ENCODE results near the gene USP8. TPM values are rescaled to one million over a fixed set of nuclear protein-coding genes. Genes with fewer than 3 reads are reported as not detected.

The USP8 gene
- total and polyA plus RNA-seq, 3 experiments from 2014 or later = 54.0 to 64.1 (median 59.8) TPM

DNA sequence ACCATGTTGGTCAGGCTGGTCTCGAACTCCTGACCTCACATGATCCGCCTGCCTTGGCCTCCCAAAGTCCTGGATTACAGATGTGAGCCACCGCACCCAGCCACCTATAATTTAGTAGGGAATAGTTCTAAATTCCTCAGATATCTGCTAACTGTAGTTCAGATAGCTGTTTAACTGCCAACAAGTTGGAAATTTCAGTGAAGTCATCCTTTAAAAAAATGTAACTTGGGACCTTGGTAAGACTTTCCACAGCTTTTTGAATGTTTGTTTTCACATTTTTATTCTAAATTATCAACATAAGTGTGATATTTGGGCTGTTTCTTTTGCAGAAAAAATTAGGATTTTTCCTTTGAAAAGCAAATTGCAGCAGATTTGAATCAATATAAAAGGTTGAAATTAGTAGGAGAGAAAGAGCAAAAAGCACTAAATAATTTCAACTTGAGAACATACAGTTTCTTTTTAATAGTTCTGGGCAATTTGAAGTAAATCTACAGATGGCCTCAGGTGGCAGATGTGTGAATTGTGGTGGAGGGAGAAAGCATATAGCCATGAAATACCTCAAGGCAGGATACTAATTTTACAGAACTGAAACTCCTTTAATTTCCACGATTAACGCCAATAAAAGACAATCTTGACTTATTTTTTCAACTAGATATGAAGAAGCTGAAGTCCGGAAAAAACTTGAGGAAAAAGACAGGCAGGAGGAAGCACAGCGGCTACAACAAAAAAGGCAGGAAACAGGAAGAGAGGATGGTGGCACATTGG lies 34.3 kb downstream of the USP8 start:
- peaks cover 5% of the 10 kb centered on the region for H3K36me3 ChIP-seq (ENCODE audit: insufficient read depth, low read length)
- Mint-ChIP-seq H3K27ac (peak overlapping the region in 5 of 8 donors; percentile 1 to 84 (median 33)), H3K27me3 (peaks cover 0 to 1% of the 10 kb centered on the region in 2 donors), H3K4me3 (no peak overlapping the region), H3K4me1 (peaks cover 6 to 10% (median 8%) of the 10 kb centered on the region in 3 donors), H3K36me3 (peaks cover 14 to 75% (median 16%) of the 10 kb centered on the region in 3 donors), H3K9me3 (no peaks in the 10 kb centered on the region)
- no peaks in the 10 kb centered on the region for H3K4me1 ChIP-seq (ENCODE audit: insufficient read depth, low read length)
- CTCF ChIA-PET = no interaction called here
- DNase-seq = no peak
- H3K9me3 ChIP-seq (ENCODE audit: low read length) = no peaks in the 10 kb centered on the region
- POLR2A ChIA-PET = no interaction called here
- H3K4me3 ChIP-seq (ENCODE audit: low read length) = no peak overlapping the region
- no peaks in the 10 kb centered on the region for H3K27me3 ChIP-seq (ENCODE audit: insufficient read depth, low read length, poor library complexity, severe bottlenecking)
- H3K27ac ChIP-seq (ENCODE audit: low read depth, low read length) = no peak overlapping the region

DNA sequence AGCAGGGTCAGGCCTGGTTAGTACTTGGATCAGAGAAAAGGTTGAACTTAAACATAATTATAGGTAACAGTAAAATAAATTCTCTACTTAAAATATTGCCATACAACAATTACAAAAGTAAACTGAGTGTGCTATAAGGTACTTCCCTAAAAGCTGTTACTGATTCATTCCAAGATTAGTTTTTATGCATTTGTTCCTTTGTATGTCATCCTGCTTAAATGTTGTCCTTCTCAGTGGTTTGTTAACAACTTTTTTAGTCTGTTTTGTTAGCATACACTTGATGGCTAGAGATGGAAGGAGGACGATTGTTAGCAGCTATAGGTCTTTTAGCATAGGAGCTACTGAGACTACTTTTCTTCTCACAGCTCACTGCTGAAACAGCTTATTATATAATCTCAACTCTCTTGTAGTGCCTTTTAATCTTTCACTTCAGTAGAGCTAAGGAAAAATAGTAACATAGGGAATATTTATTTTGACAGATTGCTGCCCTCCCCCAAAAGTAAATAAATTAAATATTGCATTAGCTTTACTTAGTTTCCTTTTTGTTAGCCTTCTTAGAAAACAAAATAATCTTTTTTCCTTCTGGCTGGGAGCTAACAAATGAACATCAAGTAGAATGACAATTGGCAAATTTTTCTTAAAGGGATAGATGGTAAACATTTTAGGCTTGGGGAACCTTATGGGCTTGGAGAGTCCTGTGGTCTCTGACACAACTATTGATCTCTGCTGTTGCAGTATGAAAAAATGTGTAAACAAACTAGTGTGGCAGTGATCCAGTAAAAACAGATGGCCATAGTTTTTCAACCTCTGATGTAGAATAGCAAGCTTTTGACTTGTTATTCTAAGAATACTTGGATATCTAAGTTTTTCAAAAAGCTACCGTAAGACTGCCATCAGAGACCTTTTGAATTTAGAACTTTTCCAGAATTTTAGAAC lies 39.5 kb downstream of the USP8 start:
- ChIA-PET POLR2A (interaction anchor here (0.6 kb wide), 1 partner anchor 616 kb away, joined by 6 read pairs; no protein-coding TSS in a partner anchor), CTCF (no interaction called here)
- H3K4me1 Mint-ChIP-seq = peaks cover 0 to 5% (median 1%) of the 10 kb centered on the region in 3 donors
- Histone ChIP-seq H3K9me3 (ENCODE audit: low read length) (no peaks in the 10 kb centered on the region), H3K27ac (ENCODE audit: low read depth, low read length) (no peak overlapping the region), H3K36me3 (ENCODE audit: insufficient read depth, low read length) (peaks cover 9% of the 10 kb centered on the region), H3K4me1 (ENCODE audit: insufficient read depth, low read length) (no peaks in the 10 kb centered on the region), H3K27me3 (ENCODE audit: insufficient read depth, low read length, poor library complexity, severe bottlenecking) (no peaks in the 10 kb centered on the region), H3K4me3 (ENCODE audit: low read length) (no peak overlapping the region)
- peaks cover 6 to 79% (median 14%) of the 10 kb centered on the region in 3 donors for H3K36me3 Mint-ChIP-seq
- DNase-seq = no peak
- peak overlapping the region in 1 of 8 donors; percentile 68 for H3K27ac Mint-ChIP-seq
- no peak overlapping the region for H3K4me3 Mint-ChIP-seq
- peaks cover 0 to 1% of the 10 kb centered on the region in 2 donors for H3K27me3 Mint-ChIP-seq
- H3K9me3 Mint-ChIP-seq = no peaks in the 10 kb centered on the region

DNA sequence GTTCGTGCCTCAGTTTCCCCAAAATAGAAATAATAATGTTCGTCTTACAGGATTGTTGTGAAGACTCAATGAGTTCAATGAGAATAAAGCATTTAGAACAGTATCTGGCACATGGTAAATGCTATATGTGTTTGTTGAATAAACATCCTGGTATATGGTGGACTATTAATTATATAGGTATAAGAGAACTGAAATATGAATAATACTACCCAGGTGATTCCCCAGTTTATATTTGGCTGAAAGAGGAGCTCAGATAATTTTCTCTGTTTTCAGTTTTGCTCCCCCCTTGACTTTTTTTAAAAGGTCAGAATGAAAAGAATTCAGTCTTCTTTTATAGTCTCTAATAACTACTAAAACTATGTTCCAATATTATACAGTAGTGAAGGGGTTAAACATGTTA lies 46.9 kb downstream of the USP8 start:
- no peak overlapping the region for H3K27ac ChIP-seq (ENCODE audit: low read depth, low read length)
- no peak overlapping the region for H3K4me3 Mint-ChIP-seq
- peaks cover 12% of the 10 kb centered on the region for H3K36me3 ChIP-seq (ENCODE audit: insufficient read depth, low read length)
- ChIA-PET POLR2A (no interaction called here), CTCF (no interaction called here)
- no peak overlapping the region for H3K4me3 ChIP-seq (ENCODE audit: low read length)
- H3K36me3 Mint-ChIP-seq = peaks cover 6 to 68% (median 11%) of the 10 kb centered on the region in 3 donors
- H3K27ac Mint-ChIP-seq = no peak overlapping the region
- no peaks in the 10 kb centered on the region for H3K4me1 ChIP-seq (ENCODE audit: insufficient read depth, low read length)
- H3K4me1 Mint-ChIP-seq = peaks cover 0 to 2% (median 0%) of the 10 kb centered on the region in 3 donors
- no peaks in the 10 kb centered on the region for H3K27me3 ChIP-seq (ENCODE audit: insufficient read depth, low read length, poor library complexity, severe bottlenecking)
- no peaks in the 10 kb centered on the region for H3K9me3 Mint-ChIP-seq
- H3K9me3 ChIP-seq (ENCODE audit: low read length) = no peaks in the 10 kb centered on the region
- DNase-seq = no peak
- H3K27me3 Mint-ChIP-seq = no peaks in the 10 kb centered on the region

DNA sequence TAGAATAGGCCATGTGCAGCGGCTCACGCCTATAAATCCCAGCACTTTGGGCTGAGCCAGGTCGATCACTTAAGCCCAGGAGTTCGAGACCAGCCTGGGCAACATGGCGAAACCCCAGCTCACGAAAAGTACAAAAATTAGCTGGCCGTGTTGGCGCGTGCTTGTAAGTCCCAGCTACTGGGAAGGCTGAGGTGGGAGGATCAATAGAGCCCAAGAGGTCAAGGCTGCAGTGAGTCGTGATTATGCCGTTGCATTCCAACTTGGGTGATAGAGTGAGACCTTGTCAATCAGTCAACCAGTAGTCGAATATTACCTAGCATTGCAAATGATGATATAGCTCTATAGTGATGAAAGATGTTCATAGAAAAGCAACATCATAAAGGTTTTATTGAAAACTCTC lies 51.9 kb downstream of the USP8 start:
- CTCF ChIA-PET = no interaction called here
- no peak overlapping the region for H3K4me3 Mint-ChIP-seq
- Histone ChIP-seq H3K27ac (ENCODE audit: low read depth, low read length) (no peak overlapping the region), H3K4me3 (ENCODE audit: low read length) (no peak overlapping the region), H3K9me3 (ENCODE audit: low read length) (no peaks in the 10 kb centered on the region), H3K4me1 (ENCODE audit: insufficient read depth, low read length) (no peaks in the 10 kb centered on the region), H3K27me3 (ENCODE audit: insufficient read depth, low read length, poor library complexity, severe bottlenecking) (no peaks in the 10 kb centered on the region), H3K36me3 (ENCODE audit: insufficient read depth, low read length) (peaks cover 15% of the 10 kb centered on the region)
- no peaks in the 10 kb centered on the region for H3K27me3 Mint-ChIP-seq
- no peaks in the 10 kb centered on the region for H3K9me3 Mint-ChIP-seq
- DNase-seq = no peak
- H3K27ac Mint-ChIP-seq = no peak overlapping the region
- POLR2A ChIA-PET = no interaction called here
- H3K36me3 Mint-ChIP-seq = peaks cover 9 to 75% (median 25%) of the 10 kb centered on the region in 3 donors
- peaks cover 6 to 12% (median 8%) of the 10 kb centered on the region in 3 donors for H3K4me1 Mint-ChIP-seq

DNA sequence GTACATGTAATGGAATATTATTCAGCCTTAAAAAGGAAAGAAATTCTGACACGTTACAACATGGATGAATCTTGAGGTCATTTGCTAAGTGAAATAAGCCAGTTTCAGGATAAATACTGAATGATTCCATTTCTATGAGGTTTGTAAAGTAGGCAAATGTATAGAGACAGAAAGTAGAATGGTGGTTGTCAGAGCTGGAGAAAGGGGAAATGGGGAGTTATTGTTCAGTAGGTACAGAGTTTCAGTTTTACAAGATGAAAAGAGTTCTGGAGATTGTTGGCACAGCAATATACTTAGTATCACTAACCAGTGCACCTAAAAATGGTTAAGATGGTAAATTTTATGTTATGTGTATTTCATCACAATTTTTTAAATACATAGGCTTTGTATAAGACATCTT lies 60.6 kb downstream of the USP8 start:
- Mint-ChIP-seq H3K4me1 (peaks cover 6 to 17% (median 9%) of the 10 kb centered on the region in 3 donors), H3K27ac (peak overlapping the region in 1 of 8 donors; percentile 11), H3K36me3 (peaks cover 17 to 88% (median 30%) of the 10 kb centered on the region in 3 donors), H3K4me3 (no peak overlapping the region), H3K9me3 (no peaks in the 10 kb centered on the region), H3K27me3 (no peaks in the 10 kb centered on the region)
- Histone ChIP-seq H3K9me3 (ENCODE audit: low read length) (no peaks in the 10 kb centered on the region), H3K27me3 (ENCODE audit: insufficient read depth, low read length, poor library complexity, severe bottlenecking) (no peaks in the 10 kb centered on the region), H3K36me3 (ENCODE audit: insufficient read depth, low read length) (peaks cover 29% of the 10 kb centered on the region), H3K27ac (ENCODE audit: low read depth, low read length) (no peak overlapping the region), H3K4me3 (ENCODE audit: low read length) (no peak overlapping the region), H3K4me1 (ENCODE audit: insufficient read depth, low read length) (no peaks in the 10 kb centered on the region)
- CTCF ChIA-PET = no interaction called here
- no peak for DNase-seq
- POLR2A ChIA-PET = no interaction called here

DNA sequence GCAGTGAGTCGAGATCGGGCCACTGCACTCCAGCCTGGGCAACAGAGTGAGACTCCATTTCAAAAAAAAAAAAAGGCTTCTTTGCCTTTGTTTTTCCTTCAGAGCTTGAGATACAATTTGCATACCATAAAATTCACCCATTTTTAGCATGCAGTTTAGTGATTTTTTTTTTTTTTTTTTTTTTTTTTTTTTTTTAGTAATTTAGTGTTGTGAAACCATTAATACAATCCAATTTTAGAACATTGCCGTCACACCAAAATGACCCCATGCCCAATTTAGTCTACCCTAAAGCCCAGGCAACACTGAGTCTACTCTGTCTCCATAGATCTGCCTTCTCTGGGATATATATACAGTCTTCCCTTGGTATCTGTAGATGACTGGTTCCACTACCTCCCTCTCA lies 61.2 kb downstream of the USP8 start:
- Mint-ChIP-seq H3K4me1 (peaks cover 6 to 16% (median 8%) of the 10 kb centered on the region in 3 donors), H3K27me3 (no peaks in the 10 kb centered on the region), H3K27ac (peak overlapping the region in 2 of 8 donors; percentile 42 to 76), H3K36me3 (peaks cover 21 to 88% (median 26%) of the 10 kb centered on the region in 3 donors), H3K9me3 (no peaks in the 10 kb centered on the region), H3K4me3 (no peak overlapping the region)
- no peak for DNase-seq
- H3K4me3 ChIP-seq (ENCODE audit: low read length) = no peak overlapping the region
- ChIA-PET CTCF (no interaction called here), POLR2A (no interaction called here)
- H3K4me1 ChIP-seq (ENCODE audit: insufficient read depth, low read length) = no peaks in the 10 kb centered on the region
- no peaks in the 10 kb centered on the region for H3K27me3 ChIP-seq (ENCODE audit: insufficient read depth, low read length, poor library complexity, severe bottlenecking)
- no peaks in the 10 kb centered on the region for H3K9me3 ChIP-seq (ENCODE audit: low read length)
- peaks cover 33% of the 10 kb centered on the region for H3K36me3 ChIP-seq (ENCODE audit: insufficient read depth, low read length)
- no peak overlapping the region for H3K27ac ChIP-seq (ENCODE audit: low read depth, low read length)

DNA sequence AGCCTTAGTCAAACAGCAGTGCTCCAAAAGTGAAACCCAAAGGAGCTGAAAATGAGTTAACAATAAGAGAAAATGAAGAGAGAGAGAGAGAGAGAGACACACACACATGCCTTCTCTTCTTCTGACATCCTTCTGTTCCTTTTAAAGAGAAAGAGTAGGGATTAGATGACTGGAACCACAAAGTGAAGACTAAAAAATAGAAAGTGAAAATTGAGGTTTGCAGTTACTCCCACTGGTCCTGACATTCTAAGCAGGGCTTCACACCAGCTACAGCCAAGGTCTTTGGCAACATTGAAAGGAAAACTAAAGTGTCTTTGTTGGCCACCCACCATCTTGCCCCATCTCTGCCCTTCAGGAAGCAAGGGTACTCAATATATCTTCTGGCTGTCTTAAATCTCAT lies 63.1 kb downstream of the USP8 start:
- Histone ChIP-seq H3K4me3 (ENCODE audit: low read length) (no peak overlapping the region), H3K27me3 (ENCODE audit: insufficient read depth, low read length, poor library complexity, severe bottlenecking) (no peaks in the 10 kb centered on the region), H3K4me1 (ENCODE audit: insufficient read depth, low read length) (no peaks in the 10 kb centered on the region), H3K9me3 (ENCODE audit: low read length) (no peaks in the 10 kb centered on the region), H3K36me3 (ENCODE audit: insufficient read depth, low read length) (peaks cover 22% of the 10 kb centered on the region), H3K27ac (ENCODE audit: low read depth, low read length) (no peak overlapping the region)
- Mint-ChIP-seq H3K4me1 (peaks cover 0 to 3% (median 2%) of the 10 kb centered on the region in 3 donors), H3K36me3 (peaks cover 16 to 86% (median 22%) of the 10 kb centered on the region in 3 donors), H3K27ac (peak overlapping the region in 5 of 8 donors; percentile 3 to 41 (median 20)), H3K4me3 (no peak overlapping the region), H3K9me3 (no peaks in the 10 kb centered on the region), H3K27me3 (no peaks in the 10 kb centered on the region)
- ChIA-PET POLR2A (interaction anchor here (0.7 kb wide), 1 partner anchor 1356 kb away, joined by 5 read pairs; no protein-coding TSS in a partner anchor), CTCF (no interaction called here)
- no peak for DNase-seq

DNA sequence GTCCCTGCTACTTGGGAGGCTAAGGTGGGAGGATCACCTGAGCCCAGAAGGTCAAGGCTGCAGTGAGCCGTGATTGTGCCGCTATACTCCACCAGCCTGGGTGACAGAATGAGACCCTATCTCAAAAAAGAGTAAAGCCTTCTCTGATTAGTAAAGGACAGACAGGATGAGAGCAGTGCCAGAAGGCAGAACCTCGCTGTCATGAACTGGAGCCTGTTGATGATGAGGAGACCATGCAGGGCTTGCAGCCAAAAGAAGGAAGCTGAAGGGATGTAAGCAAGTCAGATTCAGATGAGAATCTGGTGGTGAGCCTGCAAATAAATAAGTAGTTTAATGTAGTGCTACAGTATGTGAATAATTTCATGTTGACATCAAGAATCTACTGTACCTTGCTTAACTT lies 69.4 kb downstream of the USP8 start:
- CTCF ChIA-PET = interaction anchor here (0.6 kb wide), 1 partner anchor 435 kb away, joined by 4 read pairs; no protein-coding TSS in a partner anchor
- Histone ChIP-seq H3K4me3 (ENCODE audit: low read length) (no peak overlapping the region), H3K27ac (ENCODE audit: low read depth, low read length) (no peak overlapping the region), H3K9me3 (ENCODE audit: low read length) (no peaks in the 10 kb centered on the region), H3K27me3 (ENCODE audit: insufficient read depth, low read length, poor library complexity, severe bottlenecking) (no peaks in the 10 kb centered on the region), H3K4me1 (ENCODE audit: insufficient read depth, low read length) (no peaks in the 10 kb centered on the region), H3K36me3 (ENCODE audit: insufficient read depth, low read length) (peaks cover 39% of the 10 kb centered on the region)
- peaks cover 8 to 88% (median 25%) of the 10 kb centered on the region in 3 donors for H3K36me3 Mint-ChIP-seq
- POLR2A ChIA-PET = no interaction called here
- H3K4me1 Mint-ChIP-seq = no peaks in the 10 kb centered on the region
- no peaks in the 10 kb centered on the region for H3K27me3 Mint-ChIP-seq
- no peak overlapping the region for H3K4me3 Mint-ChIP-seq
- peak overlapping the region in 2 of 8 donors; percentile 9 to 17 for H3K27ac Mint-ChIP-seq
- H3K9me3 Mint-ChIP-seq = no peaks in the 10 kb centered on the region
- DNase-seq = no peak
